ENCODE results near the gene SV2C. TPM values are rescaled to one million over a fixed set of nuclear protein-coding genes. Genes with fewer than 3 reads are reported as not detected.

SV2C gene
- total RNA-seq, 1 donor from 2014 or later: not detected

- no peak for ATAC-seq (ENCODE audit: low read depth)
- DNase-seq: no peak
- Mint-ChIP-seq H3K4me1 (no peaks in the 10 kb centered on the region), H3K27me3 (peaks cover 5% of the 10 kb centered on the region), H3K27ac (no peak overlapping the region), H3K36me3 (ENCODE audit: low read depth) (no peaks in the 10 kb centered on the region), H3K9me3 (peaks cover 5% of the 10 kb centered on the region), H3K4me3 (no peak overlapping the region)
- intact Hi-C loops (cut with micrococcal nuclease): no loop called here
- TF ChIP-seq CTCF (IDR thresholded peaks at IDR 0.05): no peak
- POLR2A ChIA-PET: no interaction called here
- CTCF ChIA-PET: no interaction called here
Measured at GRCh38 chr5:76207120-76207519, 123.9 kb downstream of the SV2C start.

- H3K36me3 Mint-ChIP-seq (ENCODE audit: low read depth): no peaks in the 10 kb centered on the region
- intact Hi-C loops (cut with micrococcal nuclease): no loop called here
- POLR2A ChIA-PET: no interaction called here
- peaks cover 5% of the 10 kb centered on the region for H3K27me3 Mint-ChIP-seq
- CTCF ChIA-PET: interaction anchor here (1.0 kb wide), 1 partner anchor 34 kb away, joined by 3 read pairs; no protein-coding TSS in a partner anchor
- H3K27ac Mint-ChIP-seq: no peak overlapping the region
- H3K4me3 Mint-ChIP-seq: no peak overlapping the region
- DNase-seq: no peak
- TF ChIP-seq CTCF (IDR thresholded peaks at IDR 0.05): no peak
- H3K4me1 Mint-ChIP-seq: no peaks in the 10 kb centered on the region
- no peak for ATAC-seq (ENCODE audit: low read depth)
- H3K9me3 Mint-ChIP-seq: peaks cover 5% of the 10 kb centered on the region
Measured at GRCh38 chr5:76209297-76209696, 126.1 kb downstream of the SV2C start.

GRCh38 chr5:76210946-76211345 is 127.8 kb downstream of the SV2C start:
- ChIA-PET POLR2A (no interaction called here), CTCF (no interaction called here)

GRCh38 chr5:76213858-76214257 is 130.7 kb downstream of the SV2C start:
- intact Hi-C loops (cut with micrococcal nuclease): no loop called here
- Mint-ChIP-seq H3K4me3 (no peak overlapping the region), H3K36me3 (ENCODE audit: low read depth) (no peaks in the 10 kb centered on the region), H3K27me3 (peaks cover 13% of the 10 kb centered on the region), H3K9me3 (peaks cover 5% of the 10 kb centered on the region), H3K4me1 (no peaks in the 10 kb centered on the region), H3K27ac (no peak overlapping the region)
- POLR2A ChIA-PET: no interaction called here
- ATAC-seq (ENCODE audit: low read depth): no peak
- DNase-seq: no peak
- TF ChIP-seq CTCF (IDR thresholded peaks at IDR 0.05): no peak
- CTCF ChIA-PET: no interaction called here

More at GRCh38 chr5:76210946-76211345, 127.8 kb downstream of the SV2C start:
- H3K27ac Mint-ChIP-seq: no peak overlapping the region
- H3K4me3 Mint-ChIP-seq: no peak overlapping the region
- DNase-seq: no peak
- peaks cover 5% of the 10 kb centered on the region for H3K9me3 Mint-ChIP-seq
- peaks cover 6% of the 10 kb centered on the region for H3K27me3 Mint-ChIP-seq
- no peak for TF ChIP-seq CTCF (IDR thresholded peaks at IDR 0.05)
- ATAC-seq (ENCODE audit: low read depth): no peak
- no peaks in the 10 kb centered on the region for H3K36me3 Mint-ChIP-seq (ENCODE audit: low read depth)
- no peaks in the 10 kb centered on the region for H3K4me1 Mint-ChIP-seq
- intact Hi-C loops (cut with micrococcal nuclease): no loop called here

- no peaks in the 10 kb centered on the region for H3K9me3 Mint-ChIP-seq
- H3K27me3 Mint-ChIP-seq: peaks cover 13% of the 10 kb centered on the region
- no peaks in the 10 kb centered on the region for H3K4me1 Mint-ChIP-seq
- no peak overlapping the region for H3K27ac Mint-ChIP-seq
- no peaks in the 10 kb centered on the region for H3K36me3 Mint-ChIP-seq (ENCODE audit: low read depth)
- intact Hi-C loops (cut with micrococcal nuclease): no loop called here
- ChIA-PET CTCF (no interaction called here), POLR2A (no interaction called here)
- ATAC-seq (ENCODE audit: low read depth): no peak
- H3K4me3 Mint-ChIP-seq: no peak overlapping the region
- DNase-seq: no peak
- no peak for TF ChIP-seq CTCF (IDR thresholded peaks at IDR 0.05)
Measured at GRCh38 chr5:76216748-76217147, 133.6 kb downstream of the SV2C start.

Data from activated B cell treated with CpG ODN at 0.5 μM for 24 hours (primary cell).